Measurements from ENCODE around the gene MAPK8IP3.

MAPK8IP3 gene

GRCh38 chr16:1677339-1677738, 28.7 kb upstream of the MAPK8IP3 start:
- DNase-seq (ENCODE audit: low read depth): no peak

- DNase-seq (ENCODE audit: low read depth): peak; percentile 98
Observed at GRCh38 chr16:1677942-1678499, 28.0 kb upstream of the MAPK8IP3 start, which contains the start of gene JPT2. Gene JPT2, plus strand, starts transcription at chr16:1678279. Its CDS starts 34 bp downstream, at chr16:1678313.

GRCh38 chr16:1678500-1679098, 27.4 kb upstream of the MAPK8IP3 start:
- DNase-seq (ENCODE audit: low read depth): peak; percentile 35

GRCh38 chr16:1680361-1680760, 25.6 kb upstream of the MAPK8IP3 start:
- DNase-seq (ENCODE audit: low read depth): no peak

- no peak for DNase-seq (ENCODE audit: low read depth)
Observed at GRCh38 chr16:1681032-1681431, 25.0 kb upstream of the MAPK8IP3 start.

- DNase-seq (ENCODE audit: low read depth): no peak
Observed at GRCh38 chr16:1687427-1688316, 18.3 kb upstream of the MAPK8IP3 start.

GRCh38 chr16:1688807-1689560, 17.0 kb upstream of the MAPK8IP3 start:
- DNase-seq (ENCODE audit: low read depth): peak; percentile 96

- DNase-seq (ENCODE audit: low read depth): no peak
Observed at GRCh38 chr16:1689853-1690252, 16.1 kb upstream of the MAPK8IP3 start.

GRCh38 chr16:1690810-1691209, 15.2 kb upstream of the MAPK8IP3 start:
- DNase-seq (ENCODE audit: low read depth): no peak

- DNase-seq (ENCODE audit: low read depth): peak; percentile 59
Observed at GRCh38 chr16:1691276-1691675, 14.7 kb upstream of the MAPK8IP3 start.

- DNase-seq (ENCODE audit: low read depth): peak; percentile 93
Observed at GRCh38 chr16:1691956-1692355, 14.0 kb upstream of the MAPK8IP3 start.

GRCh38 chr16:1696863-1697262, 9.1 kb upstream of the MAPK8IP3 start:
- peak; percentile 51 for DNase-seq (ENCODE audit: low read depth)

GRCh38 chr16:1698680-1699079, 7.3 kb upstream of the MAPK8IP3 start:
- no peak for DNase-seq (ENCODE audit: low read depth)

- DNase-seq (ENCODE audit: low read depth): no peak
Observed at GRCh38 chr16:1700246-1700645, 5.7 kb upstream of the MAPK8IP3 start.

GRCh38 chr16:1701216-1701878, 4.6 kb upstream of the MAPK8IP3 start:
- no peak for DNase-seq (ENCODE audit: low read depth)

- DNase-seq (ENCODE audit: low read depth): peak; percentile 41
Observed at GRCh38 chr16:1705324-1705687, 689 bp upstream of the MAPK8IP3 start.

- peak; percentile 55 for DNase-seq (ENCODE audit: low read depth)
Observed at GRCh38 chr16:1706386-1707192, 594 bp downstream of the MAPK8IP3 start.

GRCh38 chr16:1707193-1707790, 1.3 kb downstream of the MAPK8IP3 start:
- DNase-seq (ENCODE audit: low read depth): peak; percentile 63

- DNase-seq (ENCODE audit: low read depth): no peak
Observed at GRCh38 chr16:1708083-1708767, 2.2 kb downstream of the MAPK8IP3 start.

GRCh38 chr16:1708768-1709180, 2.8 kb downstream of the MAPK8IP3 start:
- DNase-seq (ENCODE audit: low read depth): peak; percentile 88

All from iris pigment epithelial cell (primary cell).